Medulla oblongata (tissue), 1 donor: Measurements from ENCODE around the gene ADSL.
"Not testable (repeated sequence)": the region's sequence is repeated elsewhere in the genome, so short reads cannot be mapped to it uniquely, and the experiment has no call there.

Experiments
- DNase-seq: peaks from one replicate; pipeline ENCODE4 v3.0.0-alpha.2; 2015; ENCODE audit errors: extremely low spot score

ADSL gene

GRCh38 chr22:40346185-40347118 lies at the start of gene ADSL:
Gene ADSL (plus strand): TSS chr22:40346500. CDS start chr22:40346559, 59 bp downstream.
- DNase-seq = peak; percentile 90

DNA sequence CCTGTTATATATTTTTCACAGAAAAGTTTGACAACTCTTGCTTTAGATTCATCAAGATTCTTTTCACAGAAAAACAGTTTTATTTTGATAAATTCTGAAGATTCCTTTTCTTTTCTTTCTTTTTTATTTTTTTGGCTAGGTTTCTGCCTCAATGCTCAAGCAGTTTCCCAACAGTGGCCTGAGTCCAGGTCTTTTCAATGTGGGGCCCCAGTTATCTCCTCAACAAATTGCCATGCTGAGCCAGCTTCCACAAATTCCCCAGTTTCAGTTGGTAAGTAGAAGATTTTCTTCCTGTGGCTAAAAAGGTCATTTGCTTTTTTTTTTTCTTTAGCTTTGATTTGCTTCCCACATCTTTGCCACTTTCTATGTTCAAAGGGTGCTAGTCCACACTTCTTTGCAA lies 46.0 kb upstream of the ADSL start:
- no peak for DNase-seq

DNA sequence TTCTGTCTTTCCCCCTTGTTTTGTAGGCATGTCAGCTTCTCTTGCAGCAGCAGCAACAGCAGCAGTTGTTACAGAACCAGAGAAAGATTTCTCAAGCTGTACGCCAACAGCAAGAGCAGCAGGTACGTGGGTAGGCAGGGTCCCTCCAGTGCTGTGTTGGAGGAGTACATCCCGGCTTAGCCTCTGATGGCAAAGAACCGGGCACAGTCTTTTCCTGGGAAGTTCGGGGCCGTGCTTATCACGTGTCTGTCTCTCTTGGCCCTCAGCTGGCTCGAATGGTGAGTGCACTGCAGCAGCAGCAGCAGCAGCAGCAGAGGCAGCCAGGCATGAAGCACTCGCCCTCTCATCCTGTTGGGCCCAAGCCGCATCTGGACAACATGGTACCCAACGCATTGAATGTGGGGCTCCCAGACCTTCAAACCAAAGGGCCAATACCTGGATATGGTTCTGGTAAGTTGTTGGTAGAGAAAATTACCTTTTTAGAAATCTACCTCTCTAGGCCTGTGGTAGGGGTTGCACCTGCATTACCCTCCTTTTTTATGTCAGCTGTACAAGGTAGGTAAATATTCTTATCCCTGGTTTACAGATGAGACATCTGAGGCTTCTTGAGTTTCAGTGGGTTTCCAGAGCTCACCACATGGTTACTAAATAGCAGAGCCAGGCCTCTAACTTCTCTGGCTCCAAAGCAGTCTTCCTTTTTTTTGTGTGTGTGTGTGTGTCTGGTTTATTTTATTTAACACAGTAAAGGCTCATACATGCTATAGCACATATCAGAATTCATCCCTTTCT lies 45.2 kb upstream of the ADSL start:
- no peak for DNase-seq

DNA sequence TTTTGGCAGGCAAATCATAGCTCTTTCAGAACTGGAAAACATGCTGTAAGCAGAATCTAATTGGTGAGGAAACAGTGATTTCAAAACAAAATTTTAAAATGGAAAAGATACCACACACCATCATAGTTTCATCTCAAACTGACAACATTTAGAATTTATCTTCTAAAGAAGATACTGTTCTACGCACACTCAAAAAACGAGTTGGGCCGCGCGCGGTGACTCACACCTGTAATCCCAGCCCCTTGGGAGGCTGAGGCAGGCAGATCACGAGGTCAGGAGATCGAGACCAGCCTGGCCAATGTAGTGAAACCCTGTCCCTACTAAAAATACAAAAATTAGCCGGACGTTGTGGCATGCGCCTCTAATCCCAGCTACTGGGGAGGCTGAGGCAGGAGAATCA lies 44.2 kb upstream of the ADSL start:
- no peak for DNase-seq

GRCh38 chr22:40305625-40306024 lies 40.7 kb upstream of the ADSL start:
- no peak for DNase-seq

DNA sequence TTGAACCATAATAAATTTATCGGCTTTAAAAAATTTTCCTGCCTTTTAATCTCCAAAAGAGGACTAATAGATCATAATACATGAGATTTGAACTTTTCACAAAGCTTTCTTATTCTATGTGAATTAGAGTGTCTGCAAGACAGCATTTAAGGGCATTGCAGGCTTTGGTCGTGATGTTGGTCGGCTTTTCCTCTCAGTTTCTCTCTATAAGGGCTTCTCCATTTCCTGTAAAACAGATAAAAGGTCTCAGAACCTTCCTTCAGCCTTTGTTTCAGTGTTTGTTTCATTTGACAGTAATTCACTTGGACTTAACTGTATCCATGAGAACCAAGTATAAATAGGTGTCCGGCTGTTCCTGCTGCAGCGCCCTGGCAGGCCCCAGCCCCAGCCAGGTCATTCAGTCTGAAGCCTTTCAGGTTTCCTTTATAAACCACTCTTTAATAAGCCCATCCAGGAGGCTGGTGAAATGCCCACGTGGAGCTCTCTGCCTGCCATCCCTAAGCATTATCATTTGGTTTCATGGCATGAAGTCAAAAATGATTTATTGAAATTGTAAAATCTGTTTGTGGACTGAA lies 37.2 kb upstream of the ADSL start:
- DNase-seq = no peak

- DNase-seq = no peak
Measured at GRCh38 chr22:40309631-40310030, 36.7 kb upstream of the ADSL start.

DNA sequence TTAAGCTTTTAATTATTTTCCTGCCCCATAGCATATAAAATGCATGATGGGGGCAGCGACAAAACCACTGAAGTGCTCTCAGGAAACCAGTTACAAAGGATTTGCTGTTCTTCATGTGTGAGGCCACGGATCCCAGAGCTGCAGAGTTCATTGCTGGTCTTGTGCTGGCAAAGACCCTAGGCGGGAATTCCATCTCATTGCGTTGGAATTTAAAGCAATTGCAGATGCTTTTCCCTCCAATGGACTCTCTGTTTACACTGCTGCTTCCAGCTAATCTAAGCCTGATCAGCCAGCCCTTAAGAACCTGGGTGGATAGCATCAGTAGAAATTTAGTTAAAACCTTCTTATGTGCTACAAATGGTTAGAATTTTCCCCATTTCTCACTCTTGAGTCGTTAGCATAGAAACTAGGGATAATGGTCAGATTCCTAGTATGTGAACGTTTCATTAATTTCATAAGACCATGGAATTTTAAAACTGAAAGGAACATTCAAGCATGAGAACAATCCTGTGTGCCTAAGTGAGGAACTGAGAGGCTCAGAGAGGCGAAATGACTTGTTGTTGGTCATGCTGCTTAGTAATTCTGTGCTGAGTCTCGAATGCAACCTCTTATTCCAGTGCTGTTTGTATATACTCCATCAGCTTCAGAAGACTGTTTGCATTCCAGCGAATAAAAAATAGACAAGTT lies 36.1 kb upstream of the ADSL start:
- no peak for DNase-seq

- no peak for DNase-seq
Measured at GRCh38 chr22:40310768-40311120, 35.6 kb upstream of the ADSL start.

DNA sequence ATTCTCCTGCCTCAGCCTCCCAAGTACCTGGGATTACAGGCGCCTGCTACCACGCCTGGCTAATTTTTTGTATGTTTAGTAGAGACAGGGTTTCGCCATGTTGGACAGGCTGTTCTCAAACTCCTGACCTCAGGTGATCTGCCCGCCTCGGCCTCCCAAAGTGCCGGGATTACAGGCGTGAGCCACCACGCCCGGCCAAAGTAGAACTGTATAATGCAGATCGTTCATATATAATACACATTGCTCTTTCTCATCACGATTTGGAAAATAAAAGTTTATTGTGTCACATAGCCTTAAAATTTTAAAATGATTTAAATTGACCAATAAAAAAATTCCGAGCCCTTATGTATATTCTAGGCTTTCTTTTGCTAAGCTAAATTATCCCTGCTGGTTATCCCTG lies 34.7 kb upstream of the ADSL start:
- DNase-seq = not testable (repeated sequence)

DNA sequence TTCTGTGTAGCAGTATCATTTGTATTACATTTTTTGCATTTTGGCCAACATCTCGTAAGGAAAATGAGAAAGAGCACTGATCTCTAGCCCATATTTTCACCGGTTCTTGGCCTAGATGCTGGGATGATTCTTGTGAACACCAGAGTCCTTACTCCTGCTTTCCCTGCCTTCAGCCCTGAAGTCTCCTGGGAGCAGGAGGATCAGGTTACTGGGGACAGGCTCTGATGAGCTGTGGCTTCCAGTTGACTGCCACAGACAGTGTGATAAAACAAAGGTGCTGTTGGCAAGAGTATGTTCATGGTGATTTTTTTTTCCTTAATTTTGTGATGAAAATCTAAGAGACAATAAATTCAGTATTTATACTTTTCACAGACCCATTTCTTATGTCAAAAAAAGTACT lies 34.2 kb upstream of the ADSL start:
- no peak for DNase-seq

- no peak for DNase-seq
Measured at GRCh38 chr22:40313007-40313406, 33.3 kb upstream of the ADSL start.

DNA sequence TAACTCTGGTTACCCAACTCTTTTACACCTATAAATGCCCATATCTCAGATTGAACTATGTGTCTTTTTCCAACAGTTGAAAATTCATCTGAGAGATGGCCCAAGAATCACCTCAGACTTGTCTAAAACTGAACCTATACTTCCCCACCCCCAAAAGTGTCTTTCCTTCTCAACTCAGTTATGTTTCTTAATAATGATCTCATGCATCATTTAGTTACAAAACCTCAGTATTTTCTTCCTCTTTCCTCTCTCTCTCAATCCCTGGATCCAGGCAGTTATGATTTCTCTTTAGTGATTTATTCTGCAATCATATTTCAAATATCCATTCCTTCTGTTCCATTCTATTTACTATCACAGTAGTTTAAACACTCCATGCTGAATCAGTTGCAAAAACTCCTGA lies 32.3 kb upstream of the ADSL start:
- no peak for DNase-seq

DNA sequence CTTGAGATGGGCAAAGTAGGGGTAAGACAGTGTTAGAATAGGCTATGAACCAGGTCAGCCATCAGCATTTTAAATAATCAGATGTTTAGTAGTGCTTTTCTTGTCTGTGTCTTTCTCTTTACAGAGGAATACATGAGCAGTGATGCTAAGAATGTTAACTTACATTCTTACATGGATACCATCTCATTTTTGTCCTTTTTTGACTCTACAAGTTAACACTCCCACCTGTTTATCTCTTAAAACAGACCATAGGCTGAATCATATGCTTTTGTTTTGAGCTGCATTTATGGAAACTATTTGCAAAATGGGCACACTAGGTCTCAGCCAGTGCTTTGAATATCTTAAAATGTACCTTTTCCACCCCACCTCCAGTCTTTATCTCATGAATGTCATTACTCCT lies 25.6 kb upstream of the ADSL start:
- DNase-seq = no peak

DNA sequence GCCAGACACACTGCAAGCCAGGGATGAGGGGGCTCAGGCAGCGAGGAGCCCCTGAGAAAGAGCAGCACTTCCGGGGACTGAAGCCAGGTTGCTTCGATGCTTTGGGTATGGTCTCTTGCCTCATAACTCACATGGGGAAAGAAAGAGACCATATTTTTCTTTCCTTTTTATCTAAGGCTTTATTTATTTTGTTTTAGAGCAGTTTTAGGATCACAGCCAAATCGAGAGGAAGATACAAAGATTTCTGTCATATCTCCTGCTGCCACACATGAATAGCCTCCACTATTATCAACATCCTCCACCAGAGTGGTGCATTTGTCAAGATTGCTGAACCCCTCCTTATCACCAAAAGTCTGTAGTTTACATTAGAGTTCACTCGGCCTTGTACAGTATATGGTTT lies 24.3 kb upstream of the ADSL start:
- peak; percentile 19 for DNase-seq

DNA sequence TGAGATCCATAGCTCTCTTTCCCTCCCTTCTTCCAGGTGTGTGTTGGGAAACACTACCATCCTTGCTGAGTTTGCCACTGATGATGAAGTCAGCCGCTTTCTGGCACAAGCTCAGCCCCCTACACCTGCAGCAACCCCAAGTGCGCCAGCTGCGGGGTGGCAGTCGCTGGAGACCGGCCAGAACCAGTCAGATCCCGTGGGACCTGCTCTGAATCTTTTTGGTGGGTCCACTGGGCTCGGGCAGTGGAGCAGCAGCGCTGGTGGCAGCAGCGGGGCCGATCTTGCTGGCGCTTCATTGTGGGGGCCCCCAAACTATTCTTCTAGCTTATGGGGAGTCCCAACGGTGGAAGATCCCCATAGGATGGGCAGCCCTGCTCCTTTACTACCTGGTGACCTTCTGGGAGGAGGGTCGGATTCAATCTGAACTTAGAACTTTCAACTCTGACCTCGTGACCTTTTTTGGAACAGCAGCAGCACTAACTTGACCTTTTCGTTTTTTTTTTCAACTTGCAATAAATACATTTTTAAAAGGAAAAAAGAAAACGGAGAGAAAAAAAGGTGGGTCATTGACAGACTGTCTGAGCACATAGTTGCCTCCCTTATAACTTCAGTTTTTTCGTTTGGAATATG lies 23.4 kb upstream of the ADSL start:
- no peak for DNase-seq

- no peak for DNase-seq
Measured at GRCh38 chr22:40323681-40324171, 22.6 kb upstream of the ADSL start.

DNA sequence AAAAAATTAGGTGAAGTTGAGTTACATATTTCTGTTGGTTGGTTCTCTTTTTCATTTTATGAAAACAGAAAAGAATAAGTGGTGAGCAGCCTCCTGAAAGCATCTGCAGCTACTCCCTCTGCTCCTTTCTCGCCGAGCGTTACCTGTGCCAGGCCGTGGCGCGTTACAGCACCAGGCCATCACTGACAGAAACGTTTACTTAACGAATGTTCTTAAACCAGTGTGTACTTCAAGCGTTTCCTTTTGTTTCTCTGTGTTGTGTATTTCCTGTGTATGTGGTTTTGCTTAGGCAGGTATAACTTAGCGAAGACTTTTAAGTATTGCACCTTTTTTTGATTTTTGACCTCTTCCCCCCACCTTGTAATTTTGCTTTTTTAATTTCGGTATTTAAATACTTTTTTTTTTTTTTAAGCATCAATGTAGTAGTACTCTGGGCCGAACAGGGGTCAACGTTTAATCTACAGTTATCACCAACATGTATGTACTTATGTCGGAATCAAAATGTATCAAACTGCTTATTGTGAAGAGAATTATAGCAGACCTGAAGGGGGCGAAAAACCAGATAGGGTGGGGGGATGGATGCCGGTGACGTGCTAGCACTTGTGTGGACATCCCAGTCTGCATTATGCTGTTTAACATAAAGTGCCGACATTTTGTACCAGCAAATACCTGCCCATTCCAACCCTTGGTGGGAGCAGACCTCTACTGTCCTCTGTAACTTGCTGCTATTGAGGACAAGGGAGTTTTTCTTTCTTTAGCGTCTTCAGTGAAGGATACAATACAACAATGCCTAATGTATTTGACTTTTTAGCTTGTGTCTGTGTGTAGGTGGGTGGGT lies 21.6 kb upstream of the ADSL start:
- DNase-seq = no peak

- DNase-seq = no peak
Measured at GRCh38 chr22:40325315-40325714, 21.0 kb upstream of the ADSL start.

GRCh38 chr22:40326905-40327735 lies 19.2 kb upstream of the ADSL start:
- peak; percentile 18 for DNase-seq
